Panc1 (cell line): Measurements from ENCODE around the gene MDC1.

Experiments used
- CTCF ChIP-seq: fragments of 450-650 bp; IDR thresholded peaks from 2 replicates; pipeline ENCODE4 v1.5.1; 2017; ENCODE audit warnings: mild to moderate bottlenecking
- POLR2AphosphoS5 ChIP-seq: IDR thresholded peaks from 2 replicates; pipeline ENCODE4 v1.6.1; 2012; ENCODE audit warnings: mild to moderate bottlenecking, low read depth, low read length, moderate library complexity
- REST ChIP-seq, 2 experiments: IDR thresholded peaks; 2 replicates each; pipeline ENCODE4 v1.6.1; 2011 to 2012; ENCODE audit warnings: low read depth in 2 of 2, control low read depth in 1 of 2, low read length in 1 of 2, mild to moderate bottlenecking in 1 of 2, moderate library complexity in 1 of 2; ENCODE audit not compliant: insufficient read depth in 1 of 2
- SIN3A ChIP-seq: IDR thresholded peaks from 2 replicates; pipeline ENCODE4 v1.6.1; 2012; ENCODE audit warnings: low read depth, mild to moderate bottlenecking, low read length, moderate library complexity, borderline replicate concordance; ENCODE audit not compliant: insufficient read depth

DNA sequence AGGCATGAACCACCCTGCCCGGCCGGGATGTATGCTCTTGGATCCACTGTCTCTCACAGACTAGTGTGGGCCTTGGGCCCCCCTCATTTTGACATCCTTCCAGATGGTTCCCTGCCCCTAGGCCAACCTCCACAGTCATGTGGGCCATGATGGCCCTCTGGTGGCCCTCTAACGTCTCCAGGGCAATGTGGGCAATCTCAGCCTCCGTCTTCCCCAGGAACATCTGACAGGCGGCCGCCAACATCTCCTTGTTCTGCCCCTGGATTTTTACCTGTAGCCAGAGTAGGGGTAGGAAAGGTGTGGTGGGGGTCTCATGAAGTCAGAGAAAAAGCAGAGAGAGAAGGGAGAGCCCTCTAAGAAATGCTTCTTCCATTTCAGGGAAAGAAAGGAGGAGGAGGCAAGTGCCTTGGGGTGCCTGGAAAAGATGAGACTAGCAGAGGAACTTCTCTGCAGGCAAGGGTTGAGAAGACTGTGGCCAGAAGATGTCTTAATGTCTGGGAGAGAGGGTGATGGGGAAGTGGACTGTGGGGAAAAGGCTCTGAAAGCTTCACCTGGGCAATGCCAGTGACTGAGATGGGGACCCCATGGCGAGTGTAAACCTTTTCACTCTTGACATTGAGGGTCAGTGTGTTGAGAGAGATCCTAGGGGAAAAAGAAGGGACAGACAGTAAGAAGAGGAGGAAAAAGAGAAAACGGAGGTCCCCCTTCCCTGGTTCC lies 24.1 kb upstream of the MDC1 start:
- TF ChIP-seq CTCF (no peak), POLR2AphosphoS5 (no peak), REST (IDR thresholded peaks at IDR 0.05; ENCODE audit: insufficient read depth in 1 of 2, low read depth in 2 of 2, low read length in 1 of 2) (no peak), SIN3A (no peak)
